ENCODE data around the gene FAM187B.

Gene FAM187B

DNA sequence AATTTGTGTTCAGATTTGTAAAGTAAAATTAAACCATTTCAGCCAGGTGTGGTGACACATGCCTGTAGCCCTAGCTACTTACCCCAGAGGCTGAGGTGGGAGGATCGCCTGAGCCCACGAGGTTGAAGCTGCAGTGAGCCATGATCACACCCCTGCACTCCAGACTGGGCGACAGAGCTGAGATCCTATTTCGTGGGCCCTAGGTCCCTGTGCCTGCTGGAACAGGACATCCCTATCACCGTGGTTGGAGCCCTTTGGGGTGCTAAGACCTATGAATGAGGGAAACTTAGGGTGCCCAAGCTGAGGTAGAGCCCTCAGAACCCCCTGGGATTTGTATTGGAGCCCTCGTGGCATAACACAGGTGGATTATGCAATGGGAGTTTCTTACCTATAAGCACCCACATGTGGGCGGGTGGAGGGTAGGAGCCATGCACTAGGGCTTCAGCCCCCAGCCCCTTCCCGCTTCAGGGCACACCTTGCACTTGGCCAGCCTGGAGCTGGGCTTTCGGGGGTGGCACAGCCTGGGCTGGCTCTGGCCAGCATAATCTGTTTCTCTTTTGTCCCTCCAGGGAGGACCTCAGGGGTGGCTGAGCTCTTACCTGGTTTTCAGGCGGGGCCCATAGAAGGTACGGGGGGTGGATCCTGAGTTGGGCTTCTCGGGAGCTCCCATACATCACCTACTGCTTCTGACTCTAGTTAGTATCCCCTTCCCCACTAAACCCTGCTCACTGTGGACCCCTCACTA is 33.0 kb upstream of the FAM187B start:
- H3K4me3 ChIP-seq (replicated peaks; ENCODE audit: low read depth, low read length): no peak overlapping the region
- DNase-seq (ENCODE audit: extremely low read depth, low read depth): no peak
- TF ChIP-seq, protein P1, sequence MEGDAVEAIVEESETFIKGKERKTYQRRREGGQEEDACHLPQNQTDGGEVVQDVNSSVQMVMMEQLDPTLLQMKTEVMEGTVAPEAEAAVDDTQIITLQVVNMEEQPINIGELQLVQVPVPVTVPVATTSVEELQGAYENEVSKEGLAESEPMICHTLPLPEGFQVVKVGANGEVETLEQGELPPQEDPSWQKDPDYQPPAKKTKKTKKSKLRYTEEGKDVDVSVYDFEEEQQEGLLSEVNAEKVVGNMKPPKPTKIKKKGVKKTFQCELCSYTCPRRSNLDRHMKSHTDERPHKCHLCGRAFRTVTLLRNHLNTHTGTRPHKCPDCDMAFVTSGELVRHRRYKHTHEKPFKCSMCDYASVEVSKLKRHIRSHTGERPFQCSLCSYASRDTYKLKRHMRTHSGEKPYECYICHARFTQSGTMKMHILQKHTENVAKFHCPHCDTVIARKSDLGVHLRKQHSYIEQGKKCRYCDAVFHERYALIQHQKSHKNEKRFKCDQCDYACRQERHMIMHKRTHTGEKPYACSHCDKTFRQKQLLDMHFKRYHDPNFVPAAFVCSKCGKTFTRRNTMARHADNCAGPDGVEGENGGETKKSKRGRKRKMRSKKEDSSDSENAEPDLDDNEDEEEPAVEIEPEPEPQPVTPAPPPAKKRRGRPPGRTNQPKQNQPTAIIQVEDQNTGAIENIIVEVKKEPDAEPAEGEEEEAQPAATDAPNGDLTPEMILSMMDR (IDR thresholded peaks at IDR 0.05; ENCODE audit: low read depth, low read length, missing control alignments): no peak

DNA sequence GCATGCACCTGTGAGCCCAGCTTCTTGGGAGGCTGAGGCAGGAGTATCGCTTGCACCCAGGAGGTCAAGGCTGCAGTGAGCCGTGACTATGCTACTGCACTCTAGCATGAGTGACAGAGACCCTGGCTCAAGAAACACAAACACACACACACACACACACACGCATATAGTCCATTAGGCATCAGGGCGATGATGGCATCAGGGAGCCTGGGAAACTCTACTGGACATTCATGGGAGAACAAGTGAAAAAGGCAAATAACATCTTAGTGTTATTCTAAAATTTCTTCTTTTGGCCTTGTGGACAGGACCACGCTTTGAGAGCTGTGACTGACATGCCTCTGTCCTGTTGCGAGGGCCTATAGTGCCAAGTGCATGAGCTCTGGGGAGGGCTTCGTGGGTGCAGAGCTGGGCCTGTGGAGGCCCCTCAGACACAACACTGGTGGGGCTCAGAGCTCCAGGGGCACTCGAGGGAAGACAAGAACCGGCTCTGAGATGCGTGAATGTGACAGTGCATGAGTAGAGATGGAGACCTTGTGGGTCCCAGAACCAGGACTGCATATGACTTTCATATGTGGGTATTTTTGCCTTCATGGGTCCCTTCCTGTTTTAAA is 32.3 kb upstream of the FAM187B start:
- DNase-seq (ENCODE audit: extremely low read depth, low read depth): no peak
- H3K4me3 ChIP-seq (replicated peaks; ENCODE audit: low read depth, low read length): no peak overlapping the region
- TF ChIP-seq, protein P1 (IDR thresholded peaks at IDR 0.05; ENCODE audit: low read depth, low read length, missing control alignments): no peak

DNA sequence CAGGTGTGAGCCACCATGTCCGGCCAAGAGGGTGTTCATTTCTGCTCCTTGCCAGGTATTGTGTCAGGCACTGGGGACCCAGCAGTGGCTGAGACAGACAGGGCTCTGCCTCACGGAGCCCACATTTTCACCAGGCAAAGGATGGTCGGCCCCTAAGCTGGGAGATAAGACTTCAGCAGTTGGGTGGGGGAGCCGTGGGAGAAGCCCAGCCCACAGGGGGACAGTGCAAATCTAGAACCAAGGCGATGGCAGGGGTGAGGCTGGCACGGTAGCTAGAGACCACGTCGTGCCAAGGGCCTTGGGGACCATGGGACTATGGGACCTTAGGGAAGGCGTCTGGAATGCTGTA is 28.5 kb upstream of the FAM187B start:
- TF ChIP-seq, protein P1 (IDR thresholded peaks at IDR 0.05; ENCODE audit: low read depth, low read length, missing control alignments): no peak
- DNase-seq (ENCODE audit: extremely low read depth, low read depth): no peak

DNA sequence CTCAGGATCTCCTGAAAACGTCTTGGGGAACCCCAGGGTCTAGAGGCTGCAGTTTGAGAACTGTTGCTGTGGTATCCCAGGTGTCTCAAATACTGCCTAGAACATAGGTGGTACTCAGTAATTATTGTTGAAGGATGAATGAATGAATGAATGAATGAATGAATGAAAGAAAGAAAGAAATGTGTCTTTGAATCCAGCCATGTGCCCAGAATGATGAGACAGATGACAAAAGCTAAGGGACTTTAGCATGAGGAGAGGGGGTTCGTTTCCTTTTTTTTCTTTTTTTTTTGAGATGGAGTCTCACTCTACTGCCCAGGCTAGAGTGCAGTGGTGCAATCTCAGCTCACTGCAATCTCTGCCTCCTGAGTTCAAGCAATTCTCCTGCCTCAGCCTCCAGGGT is 28.0 kb upstream of the FAM187B start:
- TF ChIP-seq, protein P1 (IDR thresholded peaks at IDR 0.05; ENCODE audit: low read depth, low read length, missing control alignments): no peak
- no peak for DNase-seq (ENCODE audit: extremely low read depth, low read depth)
- no peak overlapping the region for H3K4me3 ChIP-seq (replicated peaks; ENCODE audit: low read depth, low read length)

More for the DNA sequence above, 28.5 kb upstream of the FAM187B start:
- no peak overlapping the region for H3K4me3 ChIP-seq (replicated peaks; ENCODE audit: low read depth, low read length)

DNA sequence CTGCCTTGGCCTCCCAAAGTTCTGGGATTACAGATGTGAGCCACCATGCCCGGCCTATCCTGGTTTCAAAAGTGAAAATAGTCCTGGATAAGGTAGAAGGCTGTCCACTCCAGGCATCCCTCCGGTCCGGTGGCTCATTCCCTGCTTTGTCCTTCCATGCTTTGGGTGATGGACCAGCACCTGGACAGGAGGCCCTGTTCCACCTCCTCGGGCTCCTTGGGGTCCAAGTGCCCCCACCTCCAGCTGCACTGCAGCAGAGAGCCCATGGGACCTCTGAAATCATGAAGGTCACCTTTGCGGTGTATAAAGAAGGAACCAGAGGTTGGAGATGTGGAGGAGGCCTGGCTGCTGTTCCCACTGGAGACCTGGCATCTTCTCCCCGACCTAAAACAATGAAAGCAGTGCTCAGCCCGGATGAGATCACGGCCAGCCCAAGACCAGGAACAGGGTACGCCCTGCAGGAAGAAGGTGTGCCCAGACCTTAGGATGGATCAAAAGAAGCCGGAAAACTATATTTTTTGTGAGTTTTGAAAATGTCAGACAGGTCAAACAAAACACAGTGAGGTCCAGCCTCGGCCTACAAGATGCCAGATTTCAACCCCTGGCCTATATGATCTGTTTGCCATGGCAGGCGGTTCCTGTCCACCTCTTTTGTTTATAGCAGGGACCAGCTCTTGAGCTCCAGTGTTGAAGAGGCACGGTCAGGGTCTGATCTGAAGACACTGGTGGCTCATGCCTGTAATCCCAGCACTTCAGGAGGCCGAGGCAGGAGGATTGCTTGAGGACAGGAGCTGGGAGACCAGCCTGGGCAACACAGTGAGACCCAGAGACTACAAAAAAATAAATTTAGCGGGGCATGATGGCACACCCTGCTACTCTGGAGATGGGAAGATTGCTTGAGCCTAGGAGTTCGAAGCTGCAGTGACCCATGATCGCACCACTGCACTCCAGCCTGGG is 26.1 kb upstream of the FAM187B start:
- DNase-seq (ENCODE audit: extremely low read depth, low read depth): no peak
- TF ChIP-seq, protein P1 (IDR thresholded peaks at IDR 0.05; ENCODE audit: low read depth, low read length, missing control alignments): no peak
- H3K4me3 ChIP-seq (replicated peaks; ENCODE audit: low read depth, low read length): no peak overlapping the region

DNA sequence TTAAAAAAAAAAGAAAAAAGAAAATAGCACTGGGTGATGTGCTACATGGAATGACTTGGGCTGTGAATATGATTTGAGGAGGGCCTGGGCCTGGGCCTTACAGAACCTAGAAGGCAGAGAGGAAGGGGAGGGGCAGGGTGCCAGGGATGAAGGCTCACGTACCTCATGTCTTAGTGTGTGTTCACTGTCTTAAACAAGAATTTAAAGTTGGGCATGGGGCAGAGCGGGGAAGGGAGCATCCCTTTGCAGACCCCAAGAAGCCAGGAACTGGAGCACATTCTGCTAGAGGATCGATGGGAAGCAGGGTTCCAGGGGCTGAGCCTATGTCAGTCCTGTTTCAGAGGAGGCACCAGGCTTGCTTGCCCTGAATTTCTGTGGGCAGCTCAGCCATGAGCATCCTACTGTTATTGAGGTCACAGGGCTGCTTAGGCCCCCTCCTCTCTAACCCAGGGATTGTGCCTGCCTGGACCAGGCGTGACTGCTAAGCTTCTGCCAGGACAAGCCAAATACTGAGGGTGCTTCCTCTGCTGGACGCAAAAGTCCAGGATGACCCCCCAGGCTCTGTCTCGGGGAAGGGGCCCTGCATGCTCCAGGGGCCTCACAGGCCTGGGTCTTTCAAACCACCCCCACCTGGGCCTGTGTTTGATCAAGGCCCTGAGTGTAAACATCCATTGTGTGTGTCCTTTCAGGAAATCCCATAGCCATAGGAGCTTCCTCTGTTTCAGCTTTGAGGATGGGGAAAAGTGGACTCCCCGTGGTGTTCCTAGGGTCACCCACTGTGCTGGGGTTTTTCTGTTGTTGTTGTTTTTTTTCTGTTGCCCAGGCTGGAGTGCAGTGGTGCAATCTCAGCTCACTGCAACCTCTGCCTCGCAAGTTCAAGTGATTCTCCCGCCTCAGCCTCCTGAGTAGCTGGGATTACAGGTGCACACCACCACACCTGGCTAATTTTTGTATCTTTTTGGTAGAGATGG is 25.1 kb upstream of the FAM187B start:
- TF ChIP-seq, protein P1 (IDR thresholded peaks at IDR 0.05; ENCODE audit: low read depth, low read length, missing control alignments): no peak
- H3K4me3 ChIP-seq (replicated peaks; ENCODE audit: low read depth, low read length): no peak overlapping the region
- no peak for DNase-seq (ENCODE audit: extremely low read depth, low read depth)

All from HFF-Myc (cell line).